ACC112 (cell line): ENCODE results near the gene TCF7L1.
A peak's percentile ranks its signal among the peaks of the same experiment; 100 is the strongest.

Source experiments
- H2AFZ ChIP-seq: fragments of 200-600 bp; sonication (generic); one replicate; pipeline ENCODE4 v1.6.0; 2017; ENCODE audit warnings: antibody characterized with exemption, low read length; ENCODE audit not compliant: unreplicated experiment
- H3K27ac ChIP-seq: fragments of 200-600 bp; sonication (generic); 2 replicates; pipeline ENCODE4 v1.5.1; 2014; ENCODE audit warnings: low read depth, mild to moderate bottlenecking, antibody characterized with exemption, low read length, moderate library complexity
- H3K27me3 ChIP-seq: fragments of 200-600 bp; sonication (generic); 2 replicates; pipeline ENCODE4 v1.6.1; 2014; ENCODE audit warnings: mild to moderate bottlenecking, antibody characterized with exemption, low read length, moderate library complexity, mixed read lengths; ENCODE audit not compliant: insufficient read depth
- H3K36me3 ChIP-seq: fragments of 200-600 bp; sonication (generic); 2 replicates; pipeline ENCODE4 v1.6.1; 2016; ENCODE audit warnings: mild to moderate bottlenecking, antibody characterized with exemption, low read length, moderate library complexity, mixed read lengths; ENCODE audit not compliant: insufficient read depth
- H3K4me1 ChIP-seq: fragments of 200-600 bp; sonication (generic); one replicate; pipeline ENCODE4 v1.6.1; 2016; ENCODE audit warnings: low read length, mixed read lengths; ENCODE audit not compliant: insufficient read depth, unreplicated experiment, control insufficient read depth
- H3K4me3 ChIP-seq: fragments of 200-600 bp; sonication (generic); 2 replicates; pipeline ENCODE4 v1.5.1; 2014; ENCODE audit warnings: mild to moderate bottlenecking, low read depth, low read length
- H3K79me2 ChIP-seq: fragments of 200-600 bp; sonication (generic); one replicate; pipeline ENCODE4 v1.6.0; 2016; ENCODE audit warnings: low read length; ENCODE audit not compliant: control insufficient read depth, unreplicated experiment, insufficient read depth

The TCF7L1 gene

GRCh38 chr2:85131116-85131515, 2.1 kb upstream of the TCF7L1 start:
- Histone ChIP-seq H3K4me3 (no peak overlapping the region), H3K27me3 (peaks cover 5% of the 10 kb centered on the region; the same call in 1 of the 2 replicates), H3K27ac (no peak overlapping the region), H2AFZ (no peak overlapping the region), H3K79me2 (no peaks in the 10 kb centered on the region), H3K36me3 (no peaks in the 10 kb centered on the region), H3K4me1 (no peaks in the 10 kb centered on the region)

- Histone ChIP-seq H3K36me3 (no peaks in the 10 kb centered on the region), H3K27me3 (peaks cover 5% of the 10 kb centered on the region; the same call in 1 of the 2 replicates), H3K4me3 (peak overlapping the region; percentile 89), H3K27ac (no peak overlapping the region), H3K79me2 (no peaks in the 10 kb centered on the region), H2AFZ (peak overlapping the region; percentile 97), H3K4me1 (no peaks in the 10 kb centered on the region)
Observed at GRCh38 chr2:85132397-85132796, 795 bp upstream of the TCF7L1 start.

GRCh38 chr2:85133751-85134254, 611 bp downstream of the TCF7L1 start:
- H3K4me3 ChIP-seq, result peak overlapping the region; percentile 83

GRCh38 chr2:85134255-85134895, 1.2 kb downstream of the TCF7L1 start:
- no peaks in the 10 kb centered on the region for H3K4me1 ChIP-seq
- H2AFZ ChIP-seq, result peak overlapping the region; percentile 77
- no peak overlapping the region for H3K27ac ChIP-seq
- no peaks in the 10 kb centered on the region for H3K36me3 ChIP-seq
- peak overlapping the region; percentile 83 for H3K4me3 ChIP-seq
- H3K79me2 ChIP-seq, result no peaks in the 10 kb centered on the region
- peaks cover 5% of the 10 kb centered on the region; the same call in 1 of the 2 replicates for H3K27me3 ChIP-seq

More at GRCh38 chr2:85133751-85134254, 611 bp downstream of the TCF7L1 start:
- Histone ChIP-seq H3K27ac (no peak overlapping the region), H2AFZ (peak overlapping the region; percentile 77), H3K79me2 (no peaks in the 10 kb centered on the region), H3K36me3 (no peaks in the 10 kb centered on the region), H3K4me1 (no peaks in the 10 kb centered on the region), H3K27me3 (peaks cover 5% of the 10 kb centered on the region; the same call in 1 of the 2 replicates)

- H3K79me2 ChIP-seq, result no peaks in the 10 kb centered on the region
- no peak overlapping the region for H3K27ac ChIP-seq
- H2AFZ ChIP-seq, result no peak overlapping the region
- peak overlapping the region; percentile 83 for H3K4me3 ChIP-seq
- no peaks in the 10 kb centered on the region for H3K36me3 ChIP-seq
- peaks cover 5% of the 10 kb centered on the region; the same call in 1 of the 2 replicates for H3K27me3 ChIP-seq
- H3K4me1 ChIP-seq, result no peaks in the 10 kb centered on the region
Observed at GRCh38 chr2:85134896-85135659, 1.9 kb downstream of the TCF7L1 start.

GRCh38 chr2:85135660-85135914, 2.4 kb downstream of the TCF7L1 start:
- Histone ChIP-seq H2AFZ (no peak overlapping the region), H3K27ac (no peak overlapping the region), H3K36me3 (no peaks in the 10 kb centered on the region), H3K27me3 (peaks cover 5% of the 10 kb centered on the region; the same call in 1 of the 2 replicates), H3K79me2 (no peaks in the 10 kb centered on the region), H3K4me1 (no peaks in the 10 kb centered on the region), H3K4me3 (no peak overlapping the region)

- Histone ChIP-seq H3K36me3 (no peaks in the 10 kb centered on the region), H3K4me3 (no peak overlapping the region)
Observed at GRCh38 chr2:85137156-85137555, 4.0 kb downstream of the TCF7L1 start.

GRCh38 chr2:85143463-85144082, 10.4 kb downstream of the TCF7L1 start:
- no peaks in the 10 kb centered on the region for H3K27me3 ChIP-seq
- no peaks in the 10 kb centered on the region for H3K36me3 ChIP-seq
- H2AFZ ChIP-seq, result no peak overlapping the region
- no peak overlapping the region for H3K4me3 ChIP-seq
- H3K79me2 ChIP-seq, result no peaks in the 10 kb centered on the region
- H3K27ac ChIP-seq, result no peak overlapping the region
- no peaks in the 10 kb centered on the region for H3K4me1 ChIP-seq

More at GRCh38 chr2:85137156-85137555, 4.0 kb downstream of the TCF7L1 start:
- peaks cover 5% of the 10 kb centered on the region; the same call in 1 of the 2 replicates for H3K27me3 ChIP-seq
- no peaks in the 10 kb centered on the region for H3K79me2 ChIP-seq
- no peaks in the 10 kb centered on the region for H3K4me1 ChIP-seq
- no peak overlapping the region for H3K27ac ChIP-seq
- H2AFZ ChIP-seq, result no peak overlapping the region

- H3K27ac ChIP-seq, result no peak overlapping the region
Observed at GRCh38 chr2:85145116-85145820, 12.1 kb downstream of the TCF7L1 start.

GRCh38 chr2:85148190-85148589, 15.0 kb downstream of the TCF7L1 start:
- H2AFZ ChIP-seq, result no peak overlapping the region
- no peaks in the 10 kb centered on the region for H3K36me3 ChIP-seq
- H3K79me2 ChIP-seq, result peaks cover 2% of the 10 kb centered on the region
- H3K4me3 ChIP-seq, result no peak overlapping the region
- no peak overlapping the region for H3K27ac ChIP-seq
- no peaks in the 10 kb centered on the region for H3K27me3 ChIP-seq
- peaks cover 13% of the 10 kb centered on the region for H3K4me1 ChIP-seq

More at GRCh38 chr2:85145116-85145820, 12.1 kb downstream of the TCF7L1 start:
- Histone ChIP-seq H2AFZ (no peak overlapping the region), H3K27me3 (no peaks in the 10 kb centered on the region), H3K36me3 (no peaks in the 10 kb centered on the region), H3K4me3 (no peak overlapping the region), H3K79me2 (no peaks in the 10 kb centered on the region), H3K4me1 (no peaks in the 10 kb centered on the region)
